ENCODE results near the gene LMF2. TPM values are rescaled to one million over a fixed set of nuclear protein-coding genes. Genes with fewer than 3 reads are reported as not detected.

The LMF2 gene
- total RNA-seq, 2 experiments from 2014 or later: 49.2 to 50.7 TPM

- Histone ChIP-seq H3K4me3 (ENCODE audit: low read depth, low read length, poor library complexity, severe bottlenecking) (no peak overlapping the region), H3K4me1 (ENCODE audit: insufficient read depth, low read length, poor library complexity, severe bottlenecking) (peaks cover 16% of the 10 kb centered on the region), H3K27ac (ENCODE audit: low read depth, low read length, poor library complexity, severe bottlenecking) (no peak overlapping the region), H3K36me3 (ENCODE audit: insufficient read depth, low read length) (peaks cover under 1% of the 10 kb centered on the region; the same call in 1 of the 2 replicates), H3K79me2 (ENCODE audit: insufficient read depth, low read depth, low read length) (peaks cover 17% of the 10 kb centered on the region), H3K9me3 (ENCODE audit: low read length) (no peaks in the 10 kb centered on the region), H3K9me2 (ENCODE audit: insufficient read depth, low read length) (no peaks in the 10 kb centered on the region), H4K20me1 (ENCODE audit: insufficient read depth, low read length) (peaks cover 6% of the 10 kb centered on the region; the same call in 1 of the 2 replicates), H2AFZ (ENCODE audit: low read length) (no peak overlapping the region), H3K4me2 (ENCODE audit: low read length) (no peak overlapping the region)
- ChIA-PET CTCF (ENCODE audit: unreplicated experiment) (no interaction called here), POLR2A (no interaction called here)
- TF ChIP-seq CTCF (conservative IDR thresholded peaks at IDR 0.05; ENCODE audit: low read length) (no peak), EZH2phosphoT487 (IDR thresholded peaks at IDR 0.05; ENCODE audit: borderline replicate concordance, low read depth, low read length) (no peak)
- no TSS peak for BruUV-seq (replicated peaks)
- no peak for DNase-seq (ENCODE audit: low spot score)
- intact Hi-C loops (cut with micrococcal nuclease; ENCODE audit: unreplicated experiment): loop anchor here (10.0 kb wide), 1 partner anchor 233 kb away; the partner anchor contains the start of gene TUBGCP6
Measured at GRCh38 chr22:50477923-50478322, 29.6 kb downstream of the LMF2 start.

- no peak overlapping the region for H3K4me3 ChIP-seq (ENCODE audit: low read depth, low read length, poor library complexity, severe bottlenecking)
- H3K4me2 ChIP-seq (ENCODE audit: low read length): no peak overlapping the region
- POLR2A ChIA-PET: no interaction called here
- TF ChIP-seq CTCF (conservative IDR thresholded peaks at IDR 0.05; ENCODE audit: low read length): no peak
- intact Hi-C loops (cut with micrococcal nuclease; ENCODE audit: unreplicated experiment): loop anchor here (10.0 kb wide), 1 partner anchor 232 kb away; the partner anchor contains the start of gene TUBGCP6
- no peak overlapping the region for H2AFZ ChIP-seq (ENCODE audit: low read length)
- CTCF ChIA-PET (ENCODE audit: unreplicated experiment): no interaction called here
- no peak for DNase-seq (ENCODE audit: low spot score)
- peaks cover 11% of the 10 kb centered on the region; the same call in 1 of the 2 replicates for H3K36me3 ChIP-seq (ENCODE audit: insufficient read depth, low read length)
- H3K27ac ChIP-seq (ENCODE audit: low read depth, low read length, poor library complexity, severe bottlenecking): no peak overlapping the region
- H3K9me3 ChIP-seq (ENCODE audit: low read length): no peaks in the 10 kb centered on the region
- H3K79me2 ChIP-seq (ENCODE audit: insufficient read depth, low read depth, low read length): peaks cover 28% of the 10 kb centered on the region
- H4K20me1 ChIP-seq (ENCODE audit: insufficient read depth, low read length): peaks cover 6% of the 10 kb centered on the region; the same call in 1 of the 2 replicates
- H3K4me1 ChIP-seq (ENCODE audit: insufficient read depth, low read length, poor library complexity, severe bottlenecking): peaks cover 27% of the 10 kb centered on the region
- no peaks in the 10 kb centered on the region for H3K9me2 ChIP-seq (ENCODE audit: insufficient read depth, low read length)
- BruUV-seq (replicated peaks): no TSS peak
Measured at GRCh38 chr22:50476868-50477267, 30.6 kb downstream of the LMF2 start.

GRCh38 chr22:50475652-50476002, 31.9 kb downstream of the LMF2 start:
- DNase-seq (ENCODE audit: low spot score): no peak
- Histone ChIP-seq H4K20me1 (ENCODE audit: insufficient read depth, low read length) (peaks cover 6% of the 10 kb centered on the region; the same call in 1 of the 2 replicates), H3K27ac (ENCODE audit: low read depth, low read length, poor library complexity, severe bottlenecking) (no peak overlapping the region), H3K4me1 (ENCODE audit: insufficient read depth, low read length, poor library complexity, severe bottlenecking) (peaks cover 39% of the 10 kb centered on the region), H3K36me3 (ENCODE audit: insufficient read depth, low read length) (peaks cover 16% of the 10 kb centered on the region; the same call in 1 of the 2 replicates), H3K9me2 (ENCODE audit: insufficient read depth, low read length) (no peaks in the 10 kb centered on the region), H3K4me2 (ENCODE audit: low read length) (peak overlapping the region; percentile 83), H3K79me2 (ENCODE audit: insufficient read depth, low read depth, low read length) (peaks cover 36% of the 10 kb centered on the region), H3K9me3 (ENCODE audit: low read length) (no peaks in the 10 kb centered on the region), H3K4me3 (ENCODE audit: low read depth, low read length, poor library complexity, severe bottlenecking) (peak overlapping the region; percentile 96), H2AFZ (ENCODE audit: low read length) (peak overlapping the region; percentile 59; the same call in 1 of the 2 replicates)
- POLR2A ChIA-PET: no interaction called here
- TF ChIP-seq EZH2phosphoT487 (IDR thresholded peaks at IDR 0.05; ENCODE audit: borderline replicate concordance, low read depth, low read length) (no peak), CTCF (conservative IDR thresholded peaks at IDR 0.05; ENCODE audit: low read length) (no peak)
- CTCF ChIA-PET (ENCODE audit: unreplicated experiment): no interaction called here
- BruUV-seq (replicated peaks): no TSS peak
- intact Hi-C loops (cut with micrococcal nuclease; ENCODE audit: unreplicated experiment): loop anchor here (2.0 to 10.0 kb wide), 2 partner anchors 31 to 231 kb away; partner anchors contain the start of genes LMF2 and TUBGCP6

Data from OCI-LY7 (cell line).